Measurements from ENCODE around the gene MYO3B. TPM values are rescaled to one million over a fixed set of nuclear protein-coding genes. Genes with fewer than 3 reads are reported as not detected.
"Not testable (repeated sequence)": the region's sequence is repeated elsewhere in the genome, so short reads cannot be mapped to it uniquely, and the experiment has no call there.

MYO3B gene
- total and polyA plus RNA-seq, 4 experiments from 2014 or later: not detected

GRCh38 chr2:170432823-170433222 lies 254.9 kb downstream of the MYO3B start:
- no peaks in the 10 kb centered on the region for H3K27me3 ChIP-seq (ENCODE audit: insufficient read depth, low read length)
- no peak overlapping the region for H3K27ac ChIP-seq (ENCODE audit: low read depth, low read length)
- peaks cover 0 to 1% of the 10 kb centered on the region in 2 donors for H3K27me3 Mint-ChIP-seq
- POLR2A ChIA-PET (ENCODE audit: partially characterized antibody): no interaction called here
- no peaks in the 10 kb centered on the region for H3K36me3 ChIP-seq (ENCODE audit: insufficient read depth, low read length)
- H3K4me3 Mint-ChIP-seq: no peak overlapping the region
- no peak overlapping the region for H3K27ac Mint-ChIP-seq
- no peaks in the 10 kb centered on the region for H3K9me3 ChIP-seq (ENCODE audit: control insufficient read depth in 1 of 2, low read length in 2 of 2)
- H3K4me1 ChIP-seq (ENCODE audit: insufficient read depth, low read length): peaks cover 21% of the 10 kb centered on the region
- DNase-seq: no peak
- no peak overlapping the region for H3K4me3 ChIP-seq (ENCODE audit: low read length in 2 of 2)
- H3K36me3 Mint-ChIP-seq: no peaks in the 10 kb centered on the region
- intact Hi-C loops (cut with micrococcal nuclease): no loop called here
- no peaks in the 10 kb centered on the region for H3K9me3 Mint-ChIP-seq
- CTCF ChIA-PET (ENCODE audit: partially characterized antibody): no interaction called here
- peaks cover 17 to 28% (median 23%) of the 10 kb centered on the region in 4 donors for H3K4me1 Mint-ChIP-seq

DNA sequence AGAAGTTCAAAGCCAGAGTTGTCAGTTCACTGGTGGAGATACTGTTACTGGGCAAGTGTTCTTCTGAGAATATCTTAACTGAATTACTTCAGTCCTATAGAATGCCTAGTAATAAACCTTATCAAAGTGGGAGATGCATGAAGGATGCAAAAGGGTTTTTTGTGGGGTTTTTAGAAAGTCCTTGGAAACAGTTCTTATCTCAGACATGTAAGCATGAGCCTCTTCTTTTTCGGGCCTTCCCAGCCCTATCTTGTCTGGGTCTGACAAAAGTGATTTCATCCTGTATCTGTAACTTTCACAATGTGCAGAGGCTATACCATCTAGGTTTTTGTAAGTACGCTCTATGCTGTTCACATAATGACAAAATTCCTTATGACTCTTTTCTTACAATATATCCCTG lies 255.5 kb downstream of the MYO3B start:
- peaks cover 21% of the 10 kb centered on the region for H3K4me1 ChIP-seq (ENCODE audit: insufficient read depth, low read length)
- H3K4me3 Mint-ChIP-seq: no peak overlapping the region
- ChIA-PET POLR2A (ENCODE audit: partially characterized antibody) (no interaction called here), CTCF (ENCODE audit: partially characterized antibody) (no interaction called here)
- DNase-seq: no peak
- H3K9me3 ChIP-seq (ENCODE audit: control insufficient read depth in 1 of 2, low read length in 2 of 2): no peaks in the 10 kb centered on the region
- intact Hi-C loops (cut with micrococcal nuclease): no loop called here
- no peak overlapping the region for H3K4me3 ChIP-seq (ENCODE audit: low read length in 2 of 2)
- no peak overlapping the region for H3K27ac ChIP-seq (ENCODE audit: low read depth, low read length)
- peaks cover 1 to 3% of the 10 kb centered on the region in 2 donors for H3K27me3 Mint-ChIP-seq
- H3K27ac Mint-ChIP-seq: no peak overlapping the region
- peaks cover 17 to 28% (median 24%) of the 10 kb centered on the region in 4 donors for H3K4me1 Mint-ChIP-seq
- no peaks in the 10 kb centered on the region for H3K36me3 Mint-ChIP-seq
- H3K36me3 ChIP-seq (ENCODE audit: insufficient read depth, low read length): no peaks in the 10 kb centered on the region
- H3K9me3 Mint-ChIP-seq: no peaks in the 10 kb centered on the region
- H3K27me3 ChIP-seq (ENCODE audit: insufficient read depth, low read length): no peaks in the 10 kb centered on the region

DNA sequence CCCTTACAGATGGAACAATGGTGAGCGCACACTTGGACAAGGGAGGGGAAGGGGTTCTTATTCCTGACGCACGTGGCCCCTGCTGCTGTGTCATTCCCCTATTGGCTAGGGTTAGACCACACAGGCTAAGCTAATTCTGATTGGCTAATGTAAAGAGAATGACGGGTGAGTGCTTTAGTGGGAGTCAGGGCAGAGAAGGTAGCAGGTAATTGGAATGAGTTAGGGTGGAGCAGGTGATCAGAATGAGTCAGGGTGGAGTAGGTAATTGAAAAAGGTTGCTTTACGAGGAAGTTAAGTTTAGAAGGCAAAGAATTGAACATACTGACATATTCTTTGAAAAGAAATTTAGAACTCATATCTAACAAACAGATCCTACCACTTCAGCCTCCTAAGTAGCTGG lies 256.4 kb downstream of the MYO3B start:
- peaks cover 17 to 28% (median 24%) of the 10 kb centered on the region in 4 donors for H3K4me1 Mint-ChIP-seq
- H3K27me3 Mint-ChIP-seq; H3K27ac ChIP-seq (ENCODE audit: low read depth, low read length); H3K9me3 Mint-ChIP-seq; H3K4me3 ChIP-seq (ENCODE audit: low read length in 2 of 2); H3K9me3 ChIP-seq (ENCODE audit: control insufficient read depth in 1 of 2, low read length in 2 of 2); H3K27ac Mint-ChIP-seq; H3K27me3 ChIP-seq (ENCODE audit: insufficient read depth, low read length); POLR2A ChIA-PET (ENCODE audit: partially characterized antibody); DNase-seq; H3K4me3 Mint-ChIP-seq; H3K36me3 Mint-ChIP-seq; H3K36me3 ChIP-seq (ENCODE audit: insufficient read depth, low read length); intact Hi-C loops (cut with micrococcal nuclease): not testable (repeated sequence)
- peaks cover 21% of the 10 kb centered on the region for H3K4me1 ChIP-seq (ENCODE audit: insufficient read depth, low read length)
- CTCF ChIA-PET (ENCODE audit: partially characterized antibody): interaction anchor here (1.7 kb wide), 1 partner anchor 25 kb away, joined by 8 read pairs; no protein-coding TSS in a partner anchor

DNA sequence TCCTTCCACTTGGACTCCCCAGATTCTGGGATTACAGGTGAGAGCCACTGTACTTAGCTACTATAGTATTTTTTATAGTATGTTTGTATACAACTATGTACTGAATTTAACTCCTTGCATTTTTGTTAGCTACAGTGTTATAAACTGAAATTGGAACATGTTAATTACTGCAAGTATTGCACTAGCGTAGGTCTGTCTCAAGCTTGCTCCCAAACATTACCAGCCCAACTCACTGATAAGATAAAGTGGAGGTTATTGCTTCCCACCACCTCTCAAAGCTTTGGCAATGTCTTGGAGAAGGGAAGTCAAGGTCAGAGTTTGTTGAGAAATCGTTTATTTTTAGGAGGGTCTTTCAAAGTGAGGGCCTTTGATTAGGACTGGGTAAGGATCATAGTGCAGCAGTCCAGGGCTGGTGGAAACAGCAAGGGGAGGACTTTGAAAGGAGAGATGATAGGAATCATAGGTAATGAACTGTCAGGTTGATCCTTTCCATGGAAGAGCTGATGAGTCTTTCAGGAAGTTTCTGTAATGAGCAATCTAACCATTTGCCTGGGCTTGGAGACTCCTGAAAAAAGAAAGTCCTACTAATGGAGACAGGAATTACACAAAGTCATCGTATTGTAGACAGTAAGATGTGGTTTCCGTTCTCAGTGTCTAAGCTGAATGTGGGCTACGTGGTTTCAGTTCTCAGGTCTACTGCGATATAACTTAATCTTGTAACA lies 257.1 kb downstream of the MYO3B start:
- CTCF ChIA-PET (ENCODE audit: partially characterized antibody): interaction anchor here (0.8 to 1.7 kb wide), 5 partner anchors 11 to 378 kb away, joined by 3 to 8 read pairs (median 3); no protein-coding TSS in a partner anchor
- Mint-ChIP-seq H3K4me3 (peak overlapping the region; percentile 33 to 81 (median 69)), H3K27ac (peak overlapping the region in 1 of 7 donors; percentile 19), H3K9me3 (peaks cover 0 to 1% (median 0%) of the 10 kb centered on the region in 8 donors), H3K27me3 (peaks cover 1 to 3% of the 10 kb centered on the region in 2 donors), H3K36me3 (no peaks in the 10 kb centered on the region), H3K4me1 (peaks cover 17 to 28% (median 24%) of the 10 kb centered on the region in 4 donors)
- Histone ChIP-seq H3K27me3 (ENCODE audit: insufficient read depth, low read length) (no peaks in the 10 kb centered on the region), H3K27ac (ENCODE audit: low read depth, low read length) (no peak overlapping the region), H3K4me1 (ENCODE audit: insufficient read depth, low read length) (peaks cover 21% of the 10 kb centered on the region), H3K4me3 (ENCODE audit: low read length in 2 of 2) (no peak overlapping the region), H3K36me3 (ENCODE audit: insufficient read depth, low read length) (no peaks in the 10 kb centered on the region), H3K9me3 (ENCODE audit: control insufficient read depth in 1 of 2, low read length in 2 of 2) (no peaks in the 10 kb centered on the region)
- intact Hi-C loops (cut with micrococcal nuclease): no loop called here
- peak in 2 of 5 donors; percentile 8 to 15 for DNase-seq
- POLR2A ChIA-PET (ENCODE audit: partially characterized antibody): no interaction called here

GRCh38 chr2:170436077-170436943 lies 258.4 kb downstream of the MYO3B start:
- Mint-ChIP-seq H3K27ac (no peak overlapping the region), H3K4me3 (peak overlapping the region in 6 of 8 donors; percentile 1 to 72 (median 34)), H3K36me3 (no peaks in the 10 kb centered on the region), H3K4me1 (peaks cover 18 to 28% (median 24%) of the 10 kb centered on the region in 4 donors), H3K27me3 (peaks cover 1 to 3% of the 10 kb centered on the region in 2 donors), H3K9me3 (peaks cover 0 to 2% (median 0%) of the 10 kb centered on the region in 8 donors)
- ChIA-PET POLR2A (ENCODE audit: partially characterized antibody) (no interaction called here), CTCF (ENCODE audit: partially characterized antibody) (interaction anchor here (1.3 to 1.7 kb wide), 3 partner anchors 27 to 75 kb away, joined by 3 to 8 read pairs (median 4); no protein-coding TSS in a partner anchor)
- no peak for DNase-seq
- intact Hi-C loops (cut with micrococcal nuclease): no loop called here
- Histone ChIP-seq H3K9me3 (ENCODE audit: control insufficient read depth in 1 of 2, low read length in 2 of 2) (no peaks in the 10 kb centered on the region), H3K4me1 (ENCODE audit: insufficient read depth, low read length) (peaks cover 21% of the 10 kb centered on the region), H3K27me3 (ENCODE audit: insufficient read depth, low read length) (no peaks in the 10 kb centered on the region), H3K27ac (ENCODE audit: low read depth, low read length) (no peak overlapping the region), H3K36me3 (ENCODE audit: insufficient read depth, low read length) (no peaks in the 10 kb centered on the region), H3K4me3 (ENCODE audit: low read length in 2 of 2) (no peak overlapping the region)

DNA sequence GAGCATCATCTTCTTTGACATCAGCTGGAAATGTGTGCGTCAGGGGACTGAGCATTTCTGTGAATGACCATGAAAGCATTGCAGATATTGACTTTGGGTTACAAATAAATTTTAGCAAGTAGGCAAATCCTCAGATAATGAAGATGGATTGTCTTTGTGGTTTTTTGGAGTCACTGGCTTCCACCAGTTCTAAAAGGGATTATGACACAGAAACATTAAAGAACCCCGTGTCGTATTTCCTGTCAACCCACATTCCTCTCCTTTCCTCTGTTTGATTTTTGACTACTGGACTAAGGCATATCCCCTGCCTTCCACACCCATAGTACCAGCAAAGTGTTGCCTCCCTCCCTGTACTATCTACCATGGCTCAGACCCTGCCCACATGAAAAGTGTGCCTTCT lies 268.1 kb downstream of the MYO3B start:
- Mint-ChIP-seq H3K4me3 (no peak overlapping the region), H3K36me3 (no peaks in the 10 kb centered on the region), H3K27ac (no peak overlapping the region), H3K9me3 (peaks cover 0 to 18% (median 3%) of the 10 kb centered on the region in 8 donors), H3K27me3 (peaks cover 7 to 10% of the 10 kb centered on the region in 2 donors), H3K4me1 (peaks cover 0 to 1% (median 0%) of the 10 kb centered on the region in 4 donors)
- Histone ChIP-seq H3K4me3 (ENCODE audit: low read length in 2 of 2) (no peak overlapping the region), H3K4me1 (ENCODE audit: insufficient read depth, low read length) (no peaks in the 10 kb centered on the region), H3K27ac (ENCODE audit: low read depth, low read length) (no peak overlapping the region), H3K36me3 (ENCODE audit: insufficient read depth, low read length) (no peaks in the 10 kb centered on the region), H3K9me3 (ENCODE audit: control insufficient read depth in 1 of 2, low read length in 2 of 2) (no peaks in the 10 kb centered on the region), H3K27me3 (ENCODE audit: insufficient read depth, low read length) (no peaks in the 10 kb centered on the region)
- no peak for DNase-seq
- intact Hi-C loops (cut with micrococcal nuclease): no loop called here
- ChIA-PET CTCF (ENCODE audit: partially characterized antibody) (interaction anchor here (1.4 kb wide), 1 partner anchor 11 kb away, joined by 3 read pairs; no protein-coding TSS in a partner anchor), POLR2A (ENCODE audit: partially characterized antibody) (no interaction called here)

GRCh38 chr2:170449034-170449433 lies 271.1 kb downstream of the MYO3B start:
- DNase-seq: no peak
- peaks cover 0 to 18% (median 2%) of the 10 kb centered on the region in 8 donors for H3K9me3 Mint-ChIP-seq
- intact Hi-C loops (cut with micrococcal nuclease): no loop called here

More at GRCh38 chr2:170449034-170449433, 271.1 kb downstream of the MYO3B start:
- Histone ChIP-seq H3K27me3 (ENCODE audit: insufficient read depth, low read length) (no peaks in the 10 kb centered on the region), H3K9me3 (ENCODE audit: control insufficient read depth in 1 of 2, low read length in 2 of 2) (no peaks in the 10 kb centered on the region), H3K27ac (ENCODE audit: low read depth, low read length) (no peak overlapping the region), H3K4me1 (ENCODE audit: insufficient read depth, low read length) (no peaks in the 10 kb centered on the region), H3K4me3 (ENCODE audit: low read length in 2 of 2) (no peak overlapping the region), H3K36me3 (ENCODE audit: insufficient read depth, low read length) (no peaks in the 10 kb centered on the region)
- H3K36me3 Mint-ChIP-seq: no peaks in the 10 kb centered on the region
- H3K27ac Mint-ChIP-seq: no peak overlapping the region
- ChIA-PET POLR2A (ENCODE audit: partially characterized antibody) (no interaction called here), CTCF (ENCODE audit: partially characterized antibody) (interaction anchor here (0.8 kb wide), 1 partner anchor 40 kb away, joined by 3 read pairs; no protein-coding TSS in a partner anchor)
- H3K4me1 Mint-ChIP-seq: no peaks in the 10 kb centered on the region
- peaks cover 5 to 7% of the 10 kb centered on the region in 2 donors for H3K27me3 Mint-ChIP-seq
- no peak overlapping the region for H3K4me3 Mint-ChIP-seq

All from CD4-positive, alpha-beta memory T cell (primary cell).